Left forelimb (tissue), 1 donor: ENCODE measurements around the gene ZNF638.
A peak's percentile ranks its signal among the peaks of the same experiment; 100 is the strongest.

ENCODE experiments used
- DNase-seq: peaks from one replicate; pipeline ENCODE4 v3.0.0-alpha.2; 2018; ENCODE audit warnings: low spot score

Gene ZNF638

GRCh38 chr2:71456617-71457016, 125.0 kb downstream of the ZNF638 start:
- no peak for DNase-seq

GRCh38 chr2:71457123-71457915, 125.7 kb downstream of the ZNF638 start:
- DNase-seq = no peak

GRCh38 chr2:71457923-71458322, 126.3 kb downstream of the ZNF638 start:
- no peak for DNase-seq

DNA sequence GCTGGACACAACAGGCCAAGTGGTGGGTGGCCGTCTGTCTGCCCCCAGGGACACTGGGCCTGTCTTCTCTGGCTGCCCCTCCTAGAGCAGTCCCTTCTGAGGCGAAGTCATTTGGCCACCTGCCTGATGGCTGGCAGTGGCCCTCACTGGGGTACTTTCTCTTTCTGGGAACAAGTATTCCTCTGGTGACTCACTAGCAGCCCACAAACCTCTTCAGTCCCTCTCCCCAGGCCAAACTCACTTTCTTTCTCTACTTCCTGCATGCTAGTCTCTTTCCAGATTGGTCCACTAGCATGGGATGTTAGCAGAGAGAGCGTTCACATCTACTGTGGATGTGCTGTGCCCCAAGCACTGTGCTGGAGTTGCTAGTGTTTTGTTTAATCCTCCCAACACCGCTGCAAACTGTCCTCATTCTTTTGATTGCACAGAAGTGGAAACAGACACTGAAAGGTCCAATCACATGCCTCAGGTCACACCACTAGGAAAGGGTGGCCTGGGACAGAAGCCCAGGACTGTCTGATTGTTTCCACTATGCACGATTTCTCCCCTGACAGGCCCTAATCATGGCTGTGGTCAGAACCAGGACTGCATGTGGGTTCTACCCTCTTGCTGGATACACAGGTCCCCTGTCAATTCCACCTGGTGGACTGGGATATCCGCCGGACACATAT, 127.0 kb downstream of the ZNF638 start:
- no peak for DNase-seq

DNA sequence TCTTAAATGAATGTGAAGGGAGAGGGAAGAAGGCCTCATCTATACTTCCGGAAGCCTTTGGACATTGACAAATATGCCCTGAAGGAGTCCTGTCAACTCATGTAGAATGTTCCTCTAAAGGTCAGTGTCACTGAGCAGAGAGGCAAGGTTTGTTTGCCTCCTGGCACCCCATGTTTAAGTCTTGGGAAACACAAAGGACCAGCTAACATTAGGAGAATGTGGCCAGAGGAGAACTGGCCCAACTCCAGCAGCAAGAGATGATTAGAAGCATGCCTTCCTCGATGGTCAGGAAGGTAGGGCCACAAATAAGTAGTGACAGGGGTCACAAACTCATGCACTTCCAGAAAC, 127.5 kb downstream of the ZNF638 start:
- no peak for DNase-seq

DNA sequence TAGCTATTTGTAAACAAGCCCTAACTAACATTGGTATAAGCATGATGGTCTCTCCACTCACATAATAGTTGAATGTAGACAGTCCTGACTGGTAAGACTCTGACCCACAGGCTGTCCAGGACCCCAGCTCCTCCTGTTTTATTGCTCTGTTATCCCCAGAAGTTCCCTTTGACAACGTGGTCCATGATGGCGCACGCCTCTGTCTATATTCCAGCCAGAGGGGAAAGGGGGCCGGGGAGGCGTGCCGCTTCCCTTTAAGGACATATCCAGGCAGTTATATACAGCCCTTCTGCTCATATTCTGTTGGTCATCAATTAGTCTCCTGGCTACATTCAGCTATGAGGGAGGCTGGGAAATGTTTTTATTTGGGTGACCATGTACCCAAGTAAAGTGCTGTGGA, 128.5 kb downstream of the ZNF638 start:
- DNase-seq = no peak

GRCh38 chr2:71460595-71461303, 129.2 kb downstream of the ZNF638 start:
- no peak for DNase-seq

DNA sequence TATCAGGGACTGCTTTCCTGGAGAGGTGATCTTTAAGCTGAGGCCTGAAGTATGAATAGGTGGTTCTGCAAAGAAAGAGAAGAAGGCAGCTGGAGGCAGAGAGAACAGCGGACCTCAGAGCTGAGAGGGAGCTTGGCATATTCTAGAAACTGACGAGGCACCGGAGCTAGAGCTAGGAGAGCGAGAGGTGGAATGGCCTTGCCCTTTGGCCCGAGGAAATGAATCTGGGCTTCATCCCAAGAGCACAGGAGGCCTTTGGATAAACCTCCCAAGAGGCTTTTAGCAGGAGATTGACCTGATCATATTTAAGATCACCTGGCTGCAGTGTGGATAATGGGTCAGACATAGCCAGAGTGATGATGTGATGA, 129.7 kb downstream of the ZNF638 start:
- DNase-seq = no peak

DNA sequence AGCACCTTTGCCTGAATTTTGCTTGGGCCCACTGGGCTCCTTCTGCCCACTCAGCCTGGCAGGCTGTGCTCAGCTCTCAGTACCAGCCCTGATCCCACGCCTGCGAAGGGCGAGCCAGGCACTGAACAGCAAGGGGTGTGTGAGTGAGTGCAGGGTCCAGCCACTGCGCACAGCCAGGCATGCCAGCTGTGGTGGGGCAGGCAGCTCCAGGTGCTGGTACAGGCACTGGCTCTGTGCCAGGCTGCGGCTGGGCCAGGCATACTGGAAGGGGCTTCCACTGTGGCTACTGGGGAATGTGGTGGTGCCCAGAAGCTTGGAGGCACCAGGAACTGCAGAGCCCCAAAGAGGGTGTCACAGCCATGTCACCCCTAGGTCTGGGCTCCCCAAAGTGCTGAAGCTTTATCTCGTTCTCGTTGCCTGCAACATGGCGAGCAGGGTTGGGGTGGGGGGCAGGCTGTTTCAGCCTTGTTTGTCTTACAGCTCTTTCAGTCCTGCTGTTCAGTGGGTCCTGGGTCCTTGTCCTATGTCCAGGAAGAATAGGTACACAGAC, 130.5 kb downstream of the ZNF638 start:
- DNase-seq = no peak

GRCh38 chr2:71462641-71463341, 131.2 kb downstream of the ZNF638 start:
- no peak for DNase-seq

DNA sequence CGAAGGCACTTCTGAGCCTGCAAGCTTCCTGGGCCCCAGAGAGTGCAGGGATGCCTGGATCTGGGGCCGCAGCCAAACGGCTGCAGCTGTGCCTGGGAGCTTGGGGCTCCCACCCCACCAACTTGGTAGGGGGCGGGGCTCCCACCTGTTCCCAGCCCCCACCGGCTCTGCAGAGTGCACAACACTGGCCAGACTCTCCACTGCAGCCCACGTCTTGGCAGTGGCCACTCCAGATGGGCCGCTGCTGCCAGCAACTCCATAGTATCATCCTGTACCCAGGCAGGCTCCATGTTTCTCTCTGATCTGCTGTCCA, 131.7 kb downstream of the ZNF638 start:
- no peak for DNase-seq

DNA sequence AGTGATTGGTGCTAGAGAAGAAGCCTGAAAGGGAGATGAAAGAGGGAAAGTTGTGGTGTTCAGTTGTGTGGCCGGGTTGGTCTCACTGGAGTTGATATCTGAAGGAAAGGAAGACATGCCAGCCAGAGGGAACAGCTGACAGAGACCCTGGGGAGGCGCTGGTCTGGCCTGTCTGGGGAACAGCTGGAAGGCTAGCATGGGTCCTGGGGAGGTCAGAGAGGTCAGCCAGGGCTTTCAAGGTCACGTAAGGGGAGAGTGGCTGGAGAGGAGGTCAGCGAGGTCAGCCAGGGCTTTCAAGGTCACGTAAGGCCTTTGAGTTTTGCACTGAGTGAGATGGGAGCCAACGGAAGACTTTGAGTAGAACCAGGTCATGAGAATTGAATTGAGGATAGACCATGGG, 132.8 kb downstream of the ZNF638 start:
- no peak for DNase-seq

GRCh38 chr2:71465356-71465755, 133.8 kb downstream of the ZNF638 start:
- DNase-seq = peak; percentile 55

GRCh38 chr2:71465961-71466300, 134.3 kb downstream of the ZNF638 start:
- DNase-seq = peak; percentile 44

- peak; percentile 73 for DNase-seq
Measured at GRCh38 chr2:71466301-71467179, 135.0 kb downstream of the ZNF638 start.

GRCh38 chr2:71467180-71467815, 135.7 kb downstream of the ZNF638 start:
- peak; percentile 23 for DNase-seq

DNA sequence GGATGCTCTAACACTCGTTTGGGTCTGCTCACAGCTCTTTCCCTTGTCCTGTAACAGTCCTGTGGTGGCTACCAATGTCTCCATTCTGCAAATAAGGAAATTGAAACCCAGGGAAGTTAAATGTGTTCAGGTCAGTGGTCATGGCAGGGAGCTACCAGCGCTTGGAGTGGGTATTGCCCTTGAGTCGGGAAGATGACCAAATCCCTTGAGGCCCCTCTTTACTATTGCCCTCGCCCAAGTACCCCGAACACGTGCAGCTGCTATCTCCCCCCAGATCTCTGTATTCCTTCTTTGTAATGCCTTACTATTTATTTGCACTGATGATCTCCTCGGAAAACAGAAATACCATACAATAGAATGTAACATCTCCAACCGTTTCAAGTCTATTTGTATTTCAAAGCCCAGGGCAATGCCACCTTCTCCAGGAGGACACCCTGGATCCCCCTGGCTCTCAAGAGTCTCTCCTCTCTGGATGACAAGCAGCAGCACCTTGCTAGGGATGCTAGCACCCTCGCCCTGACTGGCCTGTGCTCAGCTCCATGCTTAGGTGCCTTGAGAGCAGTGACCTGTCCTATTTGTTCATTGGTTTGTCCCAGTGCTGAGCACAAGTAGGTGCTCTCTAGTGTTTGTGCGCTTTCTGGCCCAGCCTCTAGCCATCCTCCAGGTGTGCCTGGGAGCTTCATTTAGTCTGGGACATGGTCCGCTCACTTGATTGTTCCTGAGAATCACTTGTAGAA, 136.9 kb downstream of the ZNF638 start:
- peak; percentile 49 for DNase-seq

DNA sequence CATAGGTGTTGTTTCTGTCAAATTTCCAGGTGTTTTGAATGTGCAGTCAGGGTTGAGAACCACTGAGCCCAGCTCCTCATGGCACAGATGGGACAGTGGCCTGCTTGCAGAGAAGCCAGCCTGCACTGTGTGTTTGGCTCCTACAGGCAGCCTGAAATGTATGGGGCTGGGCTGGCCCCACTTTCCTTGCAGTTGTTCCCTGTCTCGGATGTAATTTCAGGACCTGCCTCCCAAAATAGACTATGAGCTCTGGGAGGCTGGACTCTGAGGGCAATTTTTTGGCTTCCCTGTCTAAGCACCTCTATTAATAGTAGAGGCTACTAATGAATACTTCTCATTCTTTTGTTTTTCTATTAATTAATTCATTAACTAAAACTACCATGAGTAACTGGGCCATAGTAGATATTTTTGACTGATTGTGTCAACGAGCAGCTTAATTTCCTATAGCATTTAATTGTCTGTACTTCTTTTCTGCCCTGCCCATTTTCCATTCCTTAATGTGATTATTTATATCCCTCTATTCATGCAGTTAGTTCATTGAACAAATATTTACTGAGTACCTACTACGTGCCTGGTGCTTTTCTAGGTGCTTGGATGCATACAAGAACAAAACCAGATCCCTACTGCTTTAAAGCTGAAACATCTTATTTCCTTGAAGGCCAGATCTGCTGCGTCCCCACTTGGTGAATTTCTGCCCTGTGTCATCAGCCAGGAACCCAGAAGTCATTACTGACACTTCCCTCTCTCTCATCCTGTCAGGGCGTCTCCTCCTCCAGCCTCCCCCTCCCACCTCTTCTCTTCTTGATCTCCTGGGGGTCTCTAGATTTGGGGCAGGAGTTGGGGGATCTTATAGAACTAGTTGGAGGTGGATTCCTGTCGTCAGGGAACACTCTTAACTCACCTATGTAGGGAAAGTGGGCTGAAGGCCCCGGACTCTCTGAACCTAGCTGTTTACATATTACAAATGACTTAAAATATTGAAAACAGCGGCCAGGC, 138.1 kb downstream of the ZNF638 start:
- peak; percentile 42 for DNase-seq

DNA sequence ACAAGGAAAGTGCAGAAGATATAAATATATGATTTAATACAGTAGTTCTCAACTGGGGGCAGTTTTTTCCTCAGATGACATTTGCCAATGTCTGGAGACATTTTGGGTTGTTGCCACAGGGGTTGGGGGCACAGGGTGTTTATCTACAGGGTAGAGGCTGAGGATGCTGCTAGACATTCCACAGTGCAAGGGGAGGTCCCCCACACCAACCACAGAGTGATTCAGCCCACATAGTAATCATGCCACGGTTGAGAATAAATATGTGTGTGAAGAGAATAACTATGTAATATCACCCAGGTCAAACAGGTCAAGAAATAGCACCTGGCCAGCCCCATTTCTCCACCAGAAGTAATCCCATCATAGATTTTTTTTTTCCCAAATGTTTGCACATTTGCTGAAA, 139.7 kb downstream of the ZNF638 start:
- DNase-seq = peak; percentile 20
